ENCODE results near the gene COPS8. TPM values are rescaled to one million over a fixed set of nuclear protein-coding genes. Genes with fewer than 3 reads are reported as not detected.

The COPS8 gene
- total and polyA plus RNA-seq, 7 experiments from 2014 or later, result 31.2 to 55.5 (median 43.6) TPM

DNA sequence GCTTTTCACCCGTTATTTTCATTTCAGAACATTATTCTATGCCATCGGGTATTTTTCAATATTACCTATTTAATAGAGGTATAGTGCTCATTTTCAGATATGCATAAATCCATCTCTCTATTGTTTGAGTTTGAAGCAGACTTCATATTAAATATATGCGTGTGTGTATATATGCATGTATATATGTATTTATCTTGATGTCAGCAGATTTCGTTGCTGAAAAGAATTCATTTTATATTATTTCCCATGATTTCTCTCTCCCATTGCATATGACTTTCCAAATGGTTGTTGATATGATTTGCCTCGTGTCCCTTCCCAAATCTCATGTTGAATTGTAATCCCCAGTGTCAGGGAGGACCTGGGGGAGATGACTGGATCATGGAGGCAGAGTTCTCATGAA is 28.6 kb upstream of the COPS8 start:
- no peak for ATAC-seq
- intact Hi-C loops (cut with micrococcal nuclease), result no loop called here
- POLR2A ChIA-PET, result no interaction called here
- Mint-ChIP-seq H3K4me1 (peaks cover 0 to 11% (median 0%) of the 10 kb centered on the region in 7 donors), H3K27ac (peak overlapping the region in 1 of 9 donors; percentile 9), H3K9me3 (no peaks in the 10 kb centered on the region), H3K27me3 (peaks cover 0 to 12% (median 0%) of the 10 kb centered on the region in 5 donors), H3K4me3 (no peak overlapping the region), H3K36me3 (peaks cover 0 to 4% (median 0%) of the 10 kb centered on the region in 5 donors)
- Histone ChIP-seq H3K27me3 (ENCODE audit: control insufficient read depth in 2 of 2, insufficient read depth in 2 of 2, low read length in 2 of 2) (no peaks in the 10 kb centered on the region), H3K36me3 (ENCODE audit: control insufficient read depth in 2 of 3, insufficient read depth in 3 of 3, low read length in 3 of 3) (peaks cover 0 to 3% (median 0%) of the 10 kb centered on the region in 3 experiments), H3K9me3 (ENCODE audit: control insufficient read depth in 2 of 3, low read length in 3 of 3) (no peaks in the 10 kb centered on the region), H3K4me3 (ENCODE audit: low read length) (no peak overlapping the region), H3K27ac (ENCODE audit: low read depth, low read length) (no peak overlapping the region), H3K4me1 (ENCODE audit: control insufficient read depth in 2 of 2, insufficient read depth in 2 of 2, low read length in 2 of 2) (no peaks in the 10 kb centered on the region)
- CTCF ChIA-PET, result no interaction called here
- DNase-seq, result no peak

DNA sequence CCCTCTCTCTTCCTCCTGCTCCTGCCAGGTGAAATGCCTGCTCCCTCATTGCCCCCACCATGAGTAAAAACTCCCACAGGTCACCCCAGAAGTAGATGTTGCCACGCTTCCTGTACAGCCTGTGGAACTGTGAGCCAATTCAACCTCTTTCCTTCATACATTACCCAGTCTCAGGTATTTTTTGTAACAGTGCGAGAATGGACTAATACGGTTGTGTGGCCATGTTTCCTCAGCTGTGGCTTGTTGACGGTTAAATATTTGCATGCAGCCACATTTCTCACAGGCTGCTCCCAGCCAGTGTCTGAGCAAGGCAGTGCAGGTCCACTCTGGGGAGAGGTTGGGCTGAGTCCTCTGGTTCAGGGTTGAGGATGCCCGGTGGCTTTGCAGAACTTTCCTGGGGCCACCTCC is 27.8 kb upstream of the COPS8 start:
- DNase-seq (no peak), ATAC-seq (no peak)
- H3K27me3 ChIP-seq (ENCODE audit: control insufficient read depth in 2 of 2, insufficient read depth in 2 of 2, low read length in 2 of 2), result no peaks in the 10 kb centered on the region
- intact Hi-C loops (cut with micrococcal nuclease), result no loop called here
- peaks cover 0 to 11% (median 0%) of the 10 kb centered on the region in 7 donors for H3K4me1 Mint-ChIP-seq
- ChIA-PET POLR2A (no interaction called here), CTCF (no interaction called here)
- no peak overlapping the region for H3K27ac ChIP-seq (ENCODE audit: low read depth, low read length)
- no peaks in the 10 kb centered on the region for H3K9me3 ChIP-seq (ENCODE audit: control insufficient read depth in 2 of 3, low read length in 3 of 3)
- H3K27ac Mint-ChIP-seq, result no peak overlapping the region
- no peaks in the 10 kb centered on the region for H3K9me3 Mint-ChIP-seq
- no peaks in the 10 kb centered on the region for H3K4me1 ChIP-seq (ENCODE audit: control insufficient read depth in 2 of 2, insufficient read depth in 2 of 2, low read length in 2 of 2)
- no peak overlapping the region for H3K4me3 Mint-ChIP-seq
- no peak overlapping the region for H3K4me3 ChIP-seq (ENCODE audit: low read length)
- peaks cover 0 to 3% (median 0%) of the 10 kb centered on the region in 3 experiments for H3K36me3 ChIP-seq (ENCODE audit: control insufficient read depth in 2 of 3, insufficient read depth in 3 of 3, low read length in 3 of 3)
- H3K36me3 Mint-ChIP-seq, result peaks cover 0 to 4% (median 0%) of the 10 kb centered on the region in 5 donors
- H3K27me3 Mint-ChIP-seq, result peaks cover 0 to 6% (median 0%) of the 10 kb centered on the region in 5 donors

DNA sequence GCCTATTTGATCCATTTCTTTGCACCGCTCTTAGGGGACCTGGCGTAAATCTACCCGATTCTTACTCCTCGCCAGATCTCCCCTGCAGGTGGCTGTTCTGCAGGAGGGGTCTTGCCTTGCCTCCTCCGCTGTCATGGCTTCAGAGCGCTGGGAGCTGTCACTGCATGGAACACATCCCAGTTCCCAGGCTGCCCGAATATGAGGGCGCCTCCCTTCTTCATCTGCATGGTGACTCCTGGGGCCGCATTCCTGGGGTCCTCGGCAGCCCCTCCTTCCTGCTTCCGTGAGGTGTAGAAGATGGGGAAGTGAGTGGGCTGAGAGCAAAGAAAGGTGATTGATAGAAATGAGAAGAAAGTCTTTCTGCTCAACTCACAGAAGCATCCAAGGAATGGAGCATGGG is 27.3 kb upstream of the COPS8 start:
- CTCF ChIA-PET, result no interaction called here
- intact Hi-C loops (cut with micrococcal nuclease), result no loop called here

DNA sequence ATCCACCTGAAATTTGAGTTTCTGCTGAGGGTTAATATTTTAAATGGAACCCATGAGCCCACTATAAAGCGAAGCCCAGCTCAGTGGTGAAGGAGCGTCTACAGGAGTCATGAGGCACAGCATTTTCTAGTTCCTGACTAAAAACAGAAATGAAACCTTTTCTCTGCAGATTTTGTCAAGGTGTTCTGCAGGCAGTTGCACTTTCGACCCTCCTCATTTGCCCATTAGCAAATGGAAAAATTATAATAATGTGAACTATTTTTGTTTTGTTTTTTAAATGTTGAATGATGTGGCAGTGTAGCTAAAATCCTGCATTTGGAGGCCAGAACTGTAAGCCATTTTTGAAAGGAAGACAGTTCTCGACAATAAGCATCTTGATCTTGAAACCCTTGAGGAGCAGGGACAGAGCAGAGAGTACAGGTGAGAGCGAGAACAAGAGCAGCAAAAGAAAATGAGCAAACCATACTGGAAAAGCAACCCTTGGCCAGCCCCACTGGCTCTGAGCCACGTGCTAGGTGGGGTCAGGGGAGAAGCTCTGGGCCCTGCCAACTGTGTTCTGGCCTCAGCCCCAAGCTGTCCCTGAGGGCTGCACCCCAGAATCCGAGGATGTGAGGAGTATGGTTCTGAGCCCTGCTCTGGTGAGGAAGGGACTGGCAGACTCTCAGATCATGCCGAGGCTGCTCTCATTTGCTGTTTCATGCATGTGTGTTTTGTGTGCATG is 26.4 kb upstream of the COPS8 start:
- Histone ChIP-seq H3K36me3 (ENCODE audit: control insufficient read depth in 2 of 3, insufficient read depth in 3 of 3, low read length in 3 of 3) (peaks cover 0 to 3% (median 0%) of the 10 kb centered on the region in 3 experiments), H3K4me3 (ENCODE audit: low read length) (no peak overlapping the region), H3K4me1 (ENCODE audit: control insufficient read depth in 2 of 2, insufficient read depth in 2 of 2, low read length in 2 of 2) (no peaks in the 10 kb centered on the region), H3K27me3 (ENCODE audit: control insufficient read depth in 2 of 2, insufficient read depth in 2 of 2, low read length in 2 of 2) (no peaks in the 10 kb centered on the region), H3K9me3 (ENCODE audit: control insufficient read depth in 2 of 3, low read length in 3 of 3) (no peaks in the 10 kb centered on the region), H3K27ac (ENCODE audit: low read depth, low read length) (no peak overlapping the region)
- CTCF ChIA-PET, result interaction anchor here (0.7 to 1.0 kb wide), 2 partner anchors 18 to 547 kb away, joined by 3 read pairs; no protein-coding TSS in a partner anchor
- POLR2A ChIA-PET, result no interaction called here
- Mint-ChIP-seq H3K9me3 (no peaks in the 10 kb centered on the region), H3K36me3 (peaks cover 0 to 4% (median 0%) of the 10 kb centered on the region in 5 donors), H3K4me1 (peaks cover 0 to 11% (median 0%) of the 10 kb centered on the region in 7 donors), H3K4me3 (no peak overlapping the region), H3K27me3 (peaks cover 0 to 6% (median 0%) of the 10 kb centered on the region in 5 donors), H3K27ac (no peak overlapping the region)
- intact Hi-C loops (cut with micrococcal nuclease), result no loop called here
- no peak for DNase-seq
- ATAC-seq, result no peak

More for the DNA sequence above, 27.3 kb upstream of the COPS8 start:
- Mint-ChIP-seq H3K27me3 (peaks cover 0 to 6% (median 0%) of the 10 kb centered on the region in 5 donors), H3K4me1 (peaks cover 0 to 11% (median 0%) of the 10 kb centered on the region in 7 donors), H3K27ac (peak overlapping the region in 1 of 9 donors; percentile 13), H3K36me3 (peaks cover 0 to 4% (median 0%) of the 10 kb centered on the region in 5 donors), H3K9me3 (no peaks in the 10 kb centered on the region), H3K4me3 (no peak overlapping the region)
- Histone ChIP-seq H3K27ac (ENCODE audit: low read depth, low read length) (no peak overlapping the region), H3K4me3 (ENCODE audit: low read length) (no peak overlapping the region), H3K27me3 (ENCODE audit: control insufficient read depth in 2 of 2, insufficient read depth in 2 of 2, low read length in 2 of 2) (no peaks in the 10 kb centered on the region), H3K36me3 (ENCODE audit: control insufficient read depth in 2 of 3, insufficient read depth in 3 of 3, low read length in 3 of 3) (peaks cover 0 to 3% (median 0%) of the 10 kb centered on the region in 3 experiments), H3K9me3 (ENCODE audit: control insufficient read depth in 2 of 3, low read length in 3 of 3) (no peaks in the 10 kb centered on the region), H3K4me1 (ENCODE audit: control insufficient read depth in 2 of 2, insufficient read depth in 2 of 2, low read length in 2 of 2) (no peaks in the 10 kb centered on the region)
- ATAC-seq (no peak), DNase-seq (no peak)
- POLR2A ChIA-PET, result no interaction called here

DNA sequence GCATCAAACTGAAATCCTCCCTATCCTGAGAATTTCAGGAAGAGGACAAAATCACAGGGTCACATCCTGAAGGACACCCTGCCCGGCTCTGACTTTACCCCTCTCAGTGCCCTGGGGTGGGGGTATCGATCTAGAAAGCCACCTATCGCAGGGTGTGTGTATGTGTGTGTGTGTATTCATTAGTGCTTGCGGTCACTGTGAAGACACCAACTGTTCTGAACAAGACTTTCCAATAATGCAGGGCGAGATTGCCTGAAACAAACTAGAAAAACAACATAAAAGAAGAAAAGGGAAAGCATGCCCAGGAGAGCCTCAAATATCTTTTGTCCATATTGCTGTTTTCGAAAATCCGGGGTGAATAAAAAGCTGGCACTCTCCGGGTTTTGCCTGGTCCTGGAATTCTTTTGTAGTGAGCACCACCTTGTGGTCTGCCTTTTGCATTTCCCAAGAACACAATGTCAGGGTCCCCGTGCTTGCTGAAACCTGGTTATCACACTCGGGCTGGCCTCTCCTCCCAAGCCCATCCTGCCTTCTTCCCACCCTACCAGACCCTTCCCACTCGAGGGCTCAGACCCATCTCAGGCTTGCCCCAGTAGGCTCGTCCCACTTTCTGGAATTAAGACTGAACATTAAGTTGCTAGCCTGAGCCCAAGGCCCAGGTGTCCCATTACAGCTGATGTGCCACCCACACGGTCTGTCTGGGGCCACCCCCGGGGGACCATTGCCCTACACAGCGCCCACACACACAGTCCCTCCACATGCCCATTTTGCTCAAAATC is 25.0 kb upstream of the COPS8 start:
- peaks cover 0 to 4% (median 0%) of the 10 kb centered on the region in 5 donors for H3K36me3 Mint-ChIP-seq
- Histone ChIP-seq H3K36me3 (ENCODE audit: control insufficient read depth in 2 of 3, insufficient read depth in 3 of 3, low read length in 3 of 3) (peaks cover 0 to 3% (median 0%) of the 10 kb centered on the region in 3 experiments), H3K27ac (ENCODE audit: low read depth, low read length) (no peak overlapping the region), H3K4me3 (ENCODE audit: low read length) (no peak overlapping the region), H3K27me3 (ENCODE audit: control insufficient read depth in 2 of 2, insufficient read depth in 2 of 2, low read length in 2 of 2) (no peaks in the 10 kb centered on the region), H3K9me3 (ENCODE audit: control insufficient read depth in 2 of 3, low read length in 3 of 3) (no peaks in the 10 kb centered on the region), H3K4me1 (ENCODE audit: control insufficient read depth in 2 of 2, insufficient read depth in 2 of 2, low read length in 2 of 2) (no peaks in the 10 kb centered on the region)
- H3K9me3 Mint-ChIP-seq, result no peaks in the 10 kb centered on the region
- CTCF ChIA-PET, result interaction anchor here (1.6 kb wide), 1 partner anchor 548 kb away, joined by 8 read pairs; no protein-coding TSS in a partner anchor
- intact Hi-C loops (cut with micrococcal nuclease), result loop anchor here in 1 of 2 donors (1.0 kb wide), 3 partner anchors 491 to 717 kb away; partner anchors contain the start of gene ACKR3
- ATAC-seq, result no peak
- POLR2A ChIA-PET, result no interaction called here
- H3K27me3 Mint-ChIP-seq, result peaks cover 0 to 6% (median 0%) of the 10 kb centered on the region in 5 donors
- peak in 6 of 9 donors; percentile 15 to 34 (median 31) for DNase-seq
- peak overlapping the region in 3 of 9 donors; percentile 22 to 70 (median 46) for H3K27ac Mint-ChIP-seq
- H3K4me1 Mint-ChIP-seq, result peaks cover 0 to 11% (median 0%) of the 10 kb centered on the region in 7 donors
- H3K4me3 Mint-ChIP-seq, result no peak overlapping the region

DNA sequence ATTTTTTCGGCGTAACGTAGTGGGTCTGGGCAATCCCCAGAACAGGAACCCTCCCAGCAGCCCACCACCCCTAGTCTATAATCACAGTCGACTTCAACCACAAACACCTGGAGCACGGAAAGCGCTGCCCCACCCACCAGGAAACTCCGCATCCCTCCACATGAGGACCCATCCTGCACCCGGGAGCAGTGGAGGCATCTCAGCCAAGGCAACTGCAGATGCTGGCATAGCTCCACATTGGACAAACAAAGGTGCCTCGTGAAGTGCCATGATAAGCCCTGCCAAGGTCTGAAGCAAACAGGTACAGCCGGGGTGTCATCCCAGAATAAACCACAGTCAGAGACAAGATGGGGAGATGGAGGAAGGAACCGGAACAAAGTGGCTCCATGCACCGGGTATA is 24.3 kb upstream of the COPS8 start:
- Mint-ChIP-seq H3K27me3 (peaks cover 0 to 6% (median 0%) of the 10 kb centered on the region in 5 donors), H3K4me1 (peaks cover 0 to 11% (median 0%) of the 10 kb centered on the region in 7 donors), H3K36me3 (peaks cover 0 to 4% (median 0%) of the 10 kb centered on the region in 5 donors), H3K9me3 (no peaks in the 10 kb centered on the region), H3K27ac (no peak overlapping the region), H3K4me3 (no peak overlapping the region)
- H3K27ac ChIP-seq (ENCODE audit: low read depth, low read length), result no peak overlapping the region
- H3K36me3 ChIP-seq (ENCODE audit: control insufficient read depth in 2 of 3, insufficient read depth in 3 of 3, low read length in 3 of 3), result peaks cover 0 to 3% (median 0%) of the 10 kb centered on the region in 3 experiments
- intact Hi-C loops (cut with micrococcal nuclease), result no loop called here
- POLR2A ChIA-PET, result no interaction called here
- CTCF ChIA-PET, result interaction anchor here (1.6 kb wide), 1 partner anchor 549 kb away, joined by 8 read pairs; no protein-coding TSS in a partner anchor
- no peak for ATAC-seq
- H3K27me3 ChIP-seq (ENCODE audit: control insufficient read depth in 2 of 2, insufficient read depth in 2 of 2, low read length in 2 of 2), result no peaks in the 10 kb centered on the region
- no peak for DNase-seq
- no peak overlapping the region for H3K4me3 ChIP-seq (ENCODE audit: low read length)
- H3K4me1 ChIP-seq (ENCODE audit: control insufficient read depth in 2 of 2, insufficient read depth in 2 of 2, low read length in 2 of 2), result no peaks in the 10 kb centered on the region
- H3K9me3 ChIP-seq (ENCODE audit: control insufficient read depth in 2 of 3, low read length in 3 of 3), result no peaks in the 10 kb centered on the region
